Adrenal gland (tissue), 12 donors: ENCODE measurements around the gene USP31. TPM values are rescaled to one million over a fixed set of nuclear protein-coding genes. Genes with fewer than 3 reads are reported as not detected.

Experiments used
- DNase-seq, 7 donors: peaks; one replicate each; pipeline ENCODE4 v3.0.0-alpha.2; 2019 to 2020
- H3K27ac ChIP-seq, 5 donors: fragments of 200-600 bp; sonication (generic) in 4 of 5; 1 replicate in 3 of 5; 2 replicates in 2 of 5; pipeline versions ENCODE4 v1.5.1 to v1.8.0; 2016 to 2020; ENCODE audit warnings: mild to moderate bottlenecking in 1 of 5
- H3K27me3 ChIP-seq: fragments of 200-600 bp; 2 replicates; pipeline ENCODE4 v1.8.0; 2021
- H3K36me3 ChIP-seq, 2 donors: fragments of 200-600 bp; replicated peaks in 1 of 2; 1 replicate in 1 of 2; 2 replicates in 1 of 2; pipeline versions ENCODE4 v1.5.1 to v1.8.0; 2018 to 2022
- H3K4me1 ChIP-seq, 2 donors: fragments of 200-600 bp; replicated peaks in 1 of 2; 1 replicate in 1 of 2; 2 replicates in 1 of 2; pipeline versions ENCODE4 v1.5.1 to v1.8.0; 2018 to 2021
- H3K4me3 ChIP-seq, 4 donors: fragments of 200-600 bp; sonication (generic) in 3 of 4; one replicate each; pipeline ENCODE4 v1.5.1; 2016 to 2018
- H3K9me3 ChIP-seq, 3 donors: fragments of 200-600 bp; sonication (generic) in 1 of 3; replicated peaks in 1 of 3; 1 replicate in 2 of 3; 2 replicates in 1 of 3; pipeline versions ENCODE4 v1.5.1 to v1.8.0; 2016 to 2021
- CTCF ChIP-seq, 6 experiments: fragments of 450-650 bp in 4 of 6; fragments of 200-600 bp in 2 of 6; sonication (generic) in 1 of 6; IDR thresholded peaks; 1 replicate in 5 of 6; 2 replicates in 1 of 6; pipeline versions ENCODE4 v1.5.1 to v1.8.0; 2016 to 2021; ENCODE audit warnings: antibody characterized with exemption in 6 of 6, mild to moderate bottlenecking in 2 of 6, moderate library complexity in 1 of 6
- POLR2A ChIP-seq, 2 donors: fragments of 450-650 bp; IDR thresholded peaks; one replicate each; pipeline ENCODE4 v1.6.1; 2017; ENCODE audit warnings: antibody characterized with exemption in 2 of 2, mild to moderate bottlenecking in 2 of 2, moderate library complexity in 1 of 2
- WGBS, 4 donors: extraction: QIAGEN DNeasy Blood & Tissue Kit in 2 of 4; methylation state at CpG; one replicate each; pipeline versions ENCODE4 v1.1.5 to v1.1.7; 2013 to 2017; 5-methylcytosine and 5-hydroxymethylcytosine counted together
- intact Hi-C, 2 donors: fragments of 100-400 bp; cut with DNase I; formaldehyde crosslinking; loops; one replicate each; pipeline versions ENCODE4 v1.14.1 to v1.15.0; 2022 to 2023
- polyA plus RNA-seq, 3 donors: library from polyadenylated mRNA; stranded (reverse); fragments of 200-250 nt in 2 of 3; fragments of 350-450 nt in 1 of 3; fragmentation: Illumina TruSeq in 1 of 3; extraction: RNeasy Lipid Tissue Mini Kit (QIAGEN cat#74804) in 1 of 3; gene quantifications; one replicate each; pipeline ENCODE4 v1.2.3, GENCODE V29; 2013 to 2014
- total RNA-seq, 9 donors: library from RNA; depleted of rRNA in 4 of 9; stranded (reverse); fragments of >200 nt in 4 of 9; fragments of 120-200 nt in 1 of 9; fragmentation: NEBNext Ultra II Directional in 1 of 9; extraction: Animal tissue kit (Norgen Biotek cat#: 25700) in 1 of 9; gene quantifications; one replicate each; pipeline versions ENCODE4 v1.1.0 to v1.2.4, GENCODE V29; 2013 to 2023
- donor health status: healthy with polysubstance abuse.
- donor health status: Bipolar disorder and iron deficiency.
- donor health status: DM: yes; HTN: yes; CAD: no.
- donor health status: DM: no; HTN: no; CAD: no.
- donor health status: DM: no; HTN: no; CAD: no.
- donor health status: DM: yes; HTN: yes; CAD: no.

The USP31 gene
- total and polyA plus RNA-seq, 12 donors = 2.5 to 19.3 (median 7.7) TPM

DNA sequence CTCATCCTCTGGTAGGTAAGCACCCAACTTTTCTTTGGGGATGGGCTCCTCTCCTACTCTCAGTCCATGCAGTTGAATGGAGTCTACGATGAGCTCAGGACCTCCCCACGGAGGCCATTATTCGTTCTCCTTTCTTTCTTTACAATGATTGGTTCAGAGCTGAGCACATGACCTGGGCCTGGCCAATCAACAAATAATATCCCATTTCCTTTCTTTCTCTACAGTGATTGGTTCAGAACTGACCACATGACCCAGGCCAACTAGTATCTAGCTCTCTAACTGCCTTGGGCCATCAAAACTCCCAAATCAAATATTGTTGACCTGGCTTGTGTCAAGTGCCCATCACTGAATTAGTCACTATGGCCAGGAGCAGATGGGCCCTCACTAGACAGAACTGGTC, 129.2 kb downstream of the USP31 start:
- H3K27ac ChIP-seq = no peak overlapping the region
- H3K36me3 ChIP-seq = no peaks in the 10 kb centered on the region
- H3K9me3 ChIP-seq = no peaks in the 10 kb centered on the region
- no peaks in the 10 kb centered on the region for H3K4me1 ChIP-seq
- intact Hi-C loops = no loop called here
- no peak overlapping the region for H3K4me3 ChIP-seq
- H3K27me3 ChIP-seq = no peaks in the 10 kb centered on the region
- no peak for DNase-seq
- TF ChIP-seq CTCF (IDR thresholded peaks at IDR 0.05) (no peak), POLR2A (IDR thresholded peaks at IDR 0.05) (no peak)
- WGBS, 4 donors = 75 to 84% (median 83%) methylated on average over 3 of the region's 3 CpGs

GRCh38 chr16:23016368-23016767, 132.9 kb downstream of the USP31 start:
- H3K27me3 ChIP-seq = no peaks in the 10 kb centered on the region
- TF ChIP-seq CTCF (IDR thresholded peaks at IDR 0.05) (no peak), POLR2A (IDR thresholded peaks at IDR 0.05) (no peak)
- H3K4me1 ChIP-seq = no peaks in the 10 kb centered on the region
- H3K36me3 ChIP-seq = no peaks in the 10 kb centered on the region
- no peaks in the 10 kb centered on the region for H3K9me3 ChIP-seq
- no peak for DNase-seq
- 43 to 78% (median 65%) methylated on average over 1 of the region's 1 CpG for WGBS, 4 donors
- H3K4me3 ChIP-seq = no peak overlapping the region
- intact Hi-C loops = no loop called here
- no peak overlapping the region for H3K27ac ChIP-seq

DNA sequence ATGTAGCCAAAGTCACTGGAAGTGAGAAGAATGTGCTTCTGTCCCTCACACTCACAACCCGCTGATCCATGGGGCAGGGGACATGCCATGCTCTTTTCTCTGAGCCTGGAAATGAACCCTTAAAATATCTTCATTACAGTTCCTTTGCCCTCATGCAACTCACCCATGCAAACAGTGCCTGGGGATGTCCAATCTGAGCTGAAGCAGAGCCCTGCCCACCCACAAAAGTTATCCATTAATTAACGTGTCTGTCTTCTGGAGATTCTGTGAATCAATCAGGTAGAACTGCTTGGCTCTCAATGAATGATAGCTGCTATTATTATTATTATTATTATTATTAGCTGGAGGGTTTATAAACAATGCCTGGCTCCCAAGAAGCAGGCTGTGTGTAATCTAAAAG, 133.7 kb downstream of the USP31 start:
- no peak for DNase-seq
- WGBS, 4 donors = 62 to 73% (median 66%) methylated on average over 2 of the region's 2 CpGs
- TF ChIP-seq POLR2A (IDR thresholded peaks at IDR 0.05) (no peak), CTCF (IDR thresholded peaks at IDR 0.05) (no peak)
- no peak overlapping the region for H3K4me3 ChIP-seq
- H3K27me3 ChIP-seq = no peaks in the 10 kb centered on the region
- H3K27ac ChIP-seq = no peak overlapping the region
- H3K9me3 ChIP-seq = no peaks in the 10 kb centered on the region
- intact Hi-C loops = no loop called here
- H3K36me3 ChIP-seq = no peaks in the 10 kb centered on the region
- H3K4me1 ChIP-seq = no peaks in the 10 kb centered on the region

GRCh38 chr16:23014592-23014991, 134.7 kb downstream of the USP31 start:
- TF ChIP-seq CTCF (IDR thresholded peaks at IDR 0.05) (no peak), POLR2A (IDR thresholded peaks at IDR 0.05) (no peak)
- H3K9me3 ChIP-seq = no peaks in the 10 kb centered on the region
- DNase-seq = no peak
- no peaks in the 10 kb centered on the region for H3K27me3 ChIP-seq
- no peaks in the 10 kb centered on the region for H3K4me1 ChIP-seq
- 47 to 65% (median 51%) methylated on average over 2 of the region's 2 CpGs for WGBS, 4 donors
- no peak overlapping the region for H3K4me3 ChIP-seq
- no peaks in the 10 kb centered on the region for H3K36me3 ChIP-seq
- H3K27ac ChIP-seq = no peak overlapping the region
- intact Hi-C loops = no loop called here

Other genes with a start within 250 kb of the USP31 start
- under 1 TPM in 1 of 9 donors, not detected in 8; 0.11 TPM for gene SCNN1G, start 33.3 kb upstream of the USP31 start, total RNA-seq
- under 1 TPM in 2 of 3 donors, not detected in 1; 0.07 to 0.08 TPM for gene SCNN1G, start 33.3 kb upstream of the USP31 start, polyA plus RNA-seq
- gene SCNN1B, start 152.8 kb upstream of the USP31 start, total RNA-seq = 1 to 10 TPM in 3 of 9 donors, under 1 TPM in 2, not detected in 4; 0.28 to 1.8 (median 1.0) TPM
- gene SCNN1B, start 152.8 kb upstream of the USP31 start, polyA plus RNA-seq = 1 to 10 TPM in 2 of 3 donors, under 1 TPM in 1; 0.33 to 2.2 (median 1.4) TPM